Fibroblast of skin of left quadriceps (primary cell): Measurements from ENCODE around the gene NAALAD2.

Experiments
- DNase-seq, 2 experiments: peaks; one replicate each; pipeline ENCODE4 v3.0.0-alpha.2; 2013; ENCODE audit warnings: low read depth in 2 of 2

Gene NAALAD2

GRCh38 chr11:90241414-90241813, 107.0 kb downstream of the NAALAD2 start:
- DNase-seq, result no peak
